GM21381 (cell line): ENCODE measurements around the gene MBOAT1.
"Not testable (repeated sequence)": the region's sequence is repeated elsewhere in the genome, so short reads cannot be mapped to it uniquely, and the experiment has no call there.

Experiments
- ATAC-seq: cut with Tn5 transposase; IDR thresholded peaks from one replicate; pipeline ENCODE4 v1.9.1; 2021; ENCODE audit warnings: mild to moderate bottlenecking, moderate library complexity; ENCODE audit not compliant: unreplicated experiment

MBOAT1 gene

DNA sequence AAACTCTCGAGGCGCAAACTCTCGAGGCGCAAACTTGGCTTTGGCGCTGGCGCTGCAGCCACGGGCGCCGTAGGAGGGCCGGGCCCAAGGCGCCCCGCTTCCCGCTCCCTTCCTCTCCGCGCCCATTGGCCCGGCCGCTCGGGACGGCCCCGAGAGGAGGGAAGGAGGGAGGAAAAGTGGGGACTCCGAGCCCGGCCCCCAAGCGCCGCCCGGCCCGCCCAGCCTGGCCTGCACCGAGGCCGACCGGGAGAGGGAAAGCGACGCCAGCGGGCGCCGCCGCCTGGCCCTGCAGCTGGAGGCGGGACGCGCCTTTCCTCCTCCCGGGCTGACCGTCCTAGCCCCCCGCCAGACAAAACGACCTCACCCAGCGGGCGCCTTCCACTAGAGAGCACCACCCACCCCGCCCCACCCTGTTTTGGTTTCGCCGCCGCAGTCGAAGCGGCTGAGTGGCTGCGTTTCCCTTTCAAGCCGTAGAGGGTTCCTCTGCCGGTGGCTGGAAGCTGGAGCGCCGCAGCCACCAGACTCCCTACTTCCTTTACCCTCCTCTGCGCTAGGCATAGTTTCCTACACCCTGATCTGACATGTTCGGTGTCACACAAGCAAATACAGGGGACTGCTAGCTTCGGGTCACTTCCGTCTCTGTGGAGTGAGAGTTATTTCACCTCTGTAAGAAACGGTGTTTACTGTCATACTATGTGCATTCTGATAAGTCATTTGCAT lies at the start of gene MBOAT1:
MBOAT1 (minus strand) TSS at position 78 of the 720 bp plus-strand sequence. CDS start 235 bp downstream, outside the sequence.
- peak; percentile 81 for ATAC-seq

DNA sequence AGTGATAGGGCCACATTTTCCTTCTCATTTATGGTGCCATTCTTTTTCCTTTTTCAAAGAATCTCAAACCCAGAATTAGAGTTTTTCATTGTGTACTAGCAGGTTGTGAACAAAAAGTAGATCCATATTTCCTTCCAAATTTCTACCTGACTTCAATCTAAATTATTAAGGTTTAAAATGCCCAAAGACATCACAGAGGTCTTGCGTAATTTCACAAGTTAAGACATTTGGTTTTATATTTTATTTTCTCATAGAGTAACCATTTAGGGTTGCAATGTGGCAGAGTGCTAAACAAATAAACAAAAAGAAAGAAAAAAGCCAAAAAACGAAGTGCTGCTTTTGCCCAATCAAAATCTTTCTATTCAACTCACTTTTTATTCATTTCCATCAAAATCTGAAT lies 49.4 kb upstream of the MBOAT1 start:
- ATAC-seq: no peak

DNA sequence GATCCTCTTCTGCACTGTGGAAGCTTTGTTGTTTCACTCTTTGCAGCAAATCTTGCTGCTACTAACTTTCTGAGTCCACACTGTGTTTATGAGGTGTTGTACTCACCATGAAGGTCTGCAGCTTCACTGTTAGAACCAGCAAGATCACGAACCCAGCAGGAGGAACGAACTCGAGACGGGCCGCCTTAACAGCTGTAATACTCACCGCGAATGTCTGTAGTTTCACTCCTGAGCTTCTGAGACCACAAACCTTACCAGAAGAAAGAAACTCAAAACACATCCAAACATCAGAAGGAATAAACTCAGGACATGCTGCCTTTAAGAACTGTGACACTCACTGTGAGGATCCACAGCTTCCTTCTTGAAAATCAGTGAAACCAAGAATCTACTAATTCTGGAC lies 48.1 kb upstream of the MBOAT1 start:
- ATAC-seq: no peak

DNA sequence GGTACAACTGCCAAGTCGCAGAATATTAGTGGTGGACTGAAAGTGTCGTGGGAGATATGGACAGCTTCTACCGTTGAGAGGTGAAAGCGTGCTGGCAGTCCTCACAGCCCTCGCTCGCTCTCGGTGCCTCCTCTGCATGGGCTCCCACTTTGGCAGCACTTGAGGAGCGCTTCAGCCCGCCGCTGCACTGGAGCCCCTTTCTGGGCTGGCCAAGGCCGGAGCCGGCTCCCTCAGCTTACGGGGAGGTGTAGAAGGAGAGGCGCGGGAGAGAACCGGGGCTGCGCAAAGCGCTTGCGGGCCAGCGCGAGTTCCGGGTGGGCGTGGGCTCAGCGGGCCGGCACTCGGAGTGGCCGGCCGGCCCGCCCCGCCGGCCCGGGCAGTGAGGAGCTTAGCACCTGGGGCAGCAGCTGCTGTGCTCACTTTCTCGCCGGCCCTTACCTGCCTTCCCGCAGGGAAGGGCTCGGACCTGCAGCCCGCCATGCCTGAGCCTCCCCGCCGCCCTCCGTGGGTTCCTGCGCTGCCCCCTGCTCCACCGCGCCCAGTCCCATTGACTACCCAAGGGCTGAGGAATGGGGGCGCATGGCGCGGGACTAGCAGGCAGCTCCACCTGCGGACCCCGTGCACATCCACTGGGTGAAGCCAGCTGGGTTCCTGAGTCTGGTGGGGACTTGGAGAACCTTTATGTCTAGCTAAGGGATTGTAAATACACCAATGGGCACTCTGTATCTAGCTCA lies 47.2 kb upstream of the MBOAT1 start:
- ATAC-seq: no peak

GRCh38 chr6:20255428-20255827 lies 43.2 kb upstream of the MBOAT1 start:
- no peak for ATAC-seq

- no peak for ATAC-seq
Measured at GRCh38 chr6:20254295-20254694, 42.0 kb upstream of the MBOAT1 start.

- ATAC-seq: no peak
Measured at GRCh38 chr6:20253021-20253420, 40.8 kb upstream of the MBOAT1 start.

DNA sequence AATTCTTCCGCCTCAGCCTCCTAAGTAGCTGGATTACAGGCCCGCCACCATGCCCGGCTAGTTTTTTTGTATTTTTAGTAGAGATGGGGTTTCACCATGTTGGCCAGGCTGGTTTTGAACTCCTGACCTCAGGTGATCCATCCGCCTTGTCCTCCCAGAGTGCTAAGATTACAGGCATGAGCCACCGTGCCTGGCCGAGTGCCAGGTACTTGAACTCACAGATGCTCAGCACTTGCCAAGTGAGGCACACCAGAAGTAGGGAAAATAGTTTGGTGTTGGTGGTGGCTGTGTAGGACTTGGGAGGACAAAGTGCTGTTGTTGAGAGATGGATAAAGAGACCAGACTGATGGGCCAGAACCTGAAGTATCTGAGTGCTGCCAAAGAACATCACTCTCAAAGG lies 40.0 kb upstream of the MBOAT1 start:
- no peak for ATAC-seq

DNA sequence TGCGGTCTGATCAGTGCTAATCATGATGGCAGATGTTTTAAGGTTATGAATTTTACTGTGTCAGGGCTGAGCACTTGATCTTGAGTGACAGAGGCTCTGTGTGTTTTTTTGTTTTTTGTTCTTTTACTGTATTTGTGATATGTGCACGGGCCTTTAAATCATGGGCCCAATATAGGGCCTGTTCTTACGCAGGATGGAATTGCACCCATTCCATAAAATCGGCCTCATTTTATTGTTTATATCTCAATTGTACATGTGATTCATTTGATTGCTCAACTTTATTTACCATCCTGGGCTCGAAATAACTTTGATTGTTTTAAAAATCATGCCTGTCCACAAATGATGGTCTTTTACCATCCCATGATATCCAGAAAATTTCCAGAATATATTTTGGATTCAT lies 39.3 kb upstream of the MBOAT1 start:
- no peak for ATAC-seq

DNA sequence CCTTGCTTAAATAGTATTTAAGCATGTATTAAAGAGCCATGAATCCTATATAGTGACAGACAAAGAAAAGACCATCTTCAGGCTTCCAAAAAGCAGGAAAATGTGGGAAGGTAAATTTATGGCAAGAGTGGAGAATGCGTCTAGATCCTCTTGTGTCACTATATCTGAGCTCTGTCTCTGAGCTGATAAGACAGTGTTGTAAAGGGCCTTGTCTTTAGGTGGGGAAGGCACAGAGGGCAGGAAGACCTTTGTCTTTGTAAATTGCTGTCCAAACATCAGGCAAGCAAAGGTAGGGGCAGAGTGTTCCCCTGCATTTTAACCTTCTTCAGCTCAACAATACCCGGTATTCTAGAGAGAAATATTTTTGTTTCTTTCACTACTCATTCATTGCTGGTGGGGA lies 33.9 kb upstream of the MBOAT1 start:
- no peak for ATAC-seq

- ATAC-seq: not testable (repeated sequence)
Measured at GRCh38 chr6:20244807-20245681, 32.8 kb upstream of the MBOAT1 start.

GRCh38 chr6:20243288-20243687 lies 31.0 kb upstream of the MBOAT1 start:
- ATAC-seq: no peak

DNA sequence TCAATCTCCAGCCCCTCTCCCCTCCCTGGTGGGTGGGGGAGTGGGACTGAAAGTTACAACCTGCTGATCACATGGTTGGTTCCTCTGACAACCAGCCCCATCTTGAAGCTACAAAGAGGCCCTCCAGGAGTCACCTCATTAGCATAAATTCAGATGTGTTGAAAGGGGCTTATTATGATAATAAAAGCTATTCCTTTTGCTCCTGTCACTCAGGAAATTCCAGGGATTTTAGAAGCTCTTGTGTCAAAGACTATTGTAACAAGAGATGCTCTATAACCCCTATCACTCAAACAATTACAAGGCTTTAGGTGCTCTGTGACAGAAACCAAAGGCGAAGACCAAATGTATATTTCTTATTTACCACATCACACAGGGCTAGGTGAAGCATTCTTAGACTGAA lies 30.1 kb upstream of the MBOAT1 start:
- ATAC-seq: no peak

GRCh38 chr6:20241102-20241501 lies 28.8 kb upstream of the MBOAT1 start:
- ATAC-seq: no peak

GRCh38 chr6:20238688-20239587 lies 26.7 kb upstream of the MBOAT1 start:
- ATAC-seq: no peak

- no peak for ATAC-seq
Measured at GRCh38 chr6:20237677-20238460, 25.6 kb upstream of the MBOAT1 start.

GRCh38 chr6:20236909-20237600 lies 24.8 kb upstream of the MBOAT1 start:
- ATAC-seq: no peak

GRCh38 chr6:20236344-20236743 lies 24.1 kb upstream of the MBOAT1 start:
- no peak for ATAC-seq

- ATAC-seq: no peak
Measured at GRCh38 chr6:20235041-20235440, 22.8 kb upstream of the MBOAT1 start.
